ENCODE data around the gene BEAN1.
A peak's percentile ranks its signal among the peaks of the same experiment; 100 is the strongest.

Gene BEAN1

DNA sequence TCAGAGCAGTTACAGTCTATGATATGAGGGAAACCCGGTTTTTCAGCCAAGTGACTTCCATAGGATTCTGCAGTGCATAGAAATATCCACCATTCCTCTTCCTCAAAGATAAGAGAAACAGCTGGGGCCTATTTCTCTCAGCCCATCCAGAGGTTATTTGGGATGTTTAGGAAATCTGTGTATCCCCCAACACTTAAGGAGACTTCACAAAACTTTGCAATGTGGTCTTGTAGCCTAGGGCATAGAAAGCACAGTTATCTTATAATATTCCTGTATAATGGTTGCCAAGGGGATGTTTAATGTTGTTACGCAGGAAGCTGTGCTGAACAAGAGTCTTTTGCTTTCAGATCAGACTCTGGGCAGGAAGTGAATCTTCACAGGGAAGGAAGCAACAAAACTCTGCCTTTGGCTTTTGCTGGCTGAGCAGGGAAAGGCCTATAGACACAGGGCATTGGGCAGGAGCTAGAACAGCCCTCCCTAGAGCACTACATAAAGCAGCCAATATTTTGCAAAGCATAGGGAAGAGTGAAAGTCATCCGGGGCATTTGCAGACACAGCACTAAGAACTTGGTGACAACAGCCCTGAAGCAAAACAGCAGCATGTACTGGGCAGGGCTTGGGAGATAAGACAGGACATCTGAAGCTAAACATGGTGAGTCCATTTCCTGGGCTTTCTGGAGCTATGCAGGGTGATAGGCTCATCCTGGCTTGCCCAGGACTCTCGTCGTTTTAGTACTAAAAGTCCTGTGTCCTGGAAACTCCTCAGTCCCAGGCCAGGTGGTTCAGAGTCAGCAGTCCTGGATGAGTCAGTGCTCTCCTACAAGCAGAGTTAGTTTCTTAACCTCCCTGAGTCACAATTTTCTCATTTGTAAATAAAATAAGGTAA lies 18.7 kb upstream of the BEAN1 start:
- H3K4me3 ChIP-seq (replicated peaks; ENCODE audit: insufficient read depth, low read length) = no peak overlapping the region
- H3K27me3 ChIP-seq (ENCODE audit: insufficient read depth, poor library complexity, severe bottlenecking) = peaks cover 2% of the 10 kb centered on the region
- TF ChIP-seq, protein P1, sequence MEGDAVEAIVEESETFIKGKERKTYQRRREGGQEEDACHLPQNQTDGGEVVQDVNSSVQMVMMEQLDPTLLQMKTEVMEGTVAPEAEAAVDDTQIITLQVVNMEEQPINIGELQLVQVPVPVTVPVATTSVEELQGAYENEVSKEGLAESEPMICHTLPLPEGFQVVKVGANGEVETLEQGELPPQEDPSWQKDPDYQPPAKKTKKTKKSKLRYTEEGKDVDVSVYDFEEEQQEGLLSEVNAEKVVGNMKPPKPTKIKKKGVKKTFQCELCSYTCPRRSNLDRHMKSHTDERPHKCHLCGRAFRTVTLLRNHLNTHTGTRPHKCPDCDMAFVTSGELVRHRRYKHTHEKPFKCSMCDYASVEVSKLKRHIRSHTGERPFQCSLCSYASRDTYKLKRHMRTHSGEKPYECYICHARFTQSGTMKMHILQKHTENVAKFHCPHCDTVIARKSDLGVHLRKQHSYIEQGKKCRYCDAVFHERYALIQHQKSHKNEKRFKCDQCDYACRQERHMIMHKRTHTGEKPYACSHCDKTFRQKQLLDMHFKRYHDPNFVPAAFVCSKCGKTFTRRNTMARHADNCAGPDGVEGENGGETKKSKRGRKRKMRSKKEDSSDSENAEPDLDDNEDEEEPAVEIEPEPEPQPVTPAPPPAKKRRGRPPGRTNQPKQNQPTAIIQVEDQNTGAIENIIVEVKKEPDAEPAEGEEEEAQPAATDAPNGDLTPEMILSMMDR (IDR thresholded peaks at IDR 0.05; ENCODE audit: insufficient read depth, low read length) = no peak
- TF ChIP-seq GABPA (IDR thresholded peaks at IDR 0.05; ENCODE audit: low read depth) = peak; percentile 72
- no peak for TF ChIP-seq POLR2AphosphoS5 (IDR thresholded peaks at IDR 0.05; ENCODE audit: low read depth)
- peak overlapping the region; percentile 8; the same call in 1 of the 2 replicates for H3K27ac ChIP-seq (replicated peaks)
- DNase-seq (ENCODE audit: low read depth in 1 of 2, low spot score in 1 of 2) = peak; percentile 35 to 45

DNA sequence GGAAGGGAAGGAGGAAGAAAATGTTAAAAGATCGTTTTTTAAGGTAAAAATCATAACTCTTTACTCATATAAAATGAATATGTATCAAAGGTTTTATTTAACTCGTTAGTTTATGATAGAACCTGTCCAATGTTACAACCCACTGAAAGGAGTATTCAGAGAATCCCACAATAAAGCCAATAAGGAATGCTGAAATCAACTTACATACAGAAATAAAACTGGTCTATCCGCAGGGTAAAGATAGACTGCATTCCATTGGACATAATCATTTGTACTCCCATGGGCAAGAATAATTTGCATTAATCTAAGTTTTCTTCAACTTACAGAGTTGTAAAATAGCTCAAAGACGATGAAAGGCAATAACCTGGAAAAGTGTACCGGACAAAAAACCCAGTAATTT lies 17.9 kb upstream of the BEAN1 start:
- no peak overlapping the region for H3K4me3 ChIP-seq (replicated peaks; ENCODE audit: insufficient read depth, low read length)
- no peaks in the 10 kb centered on the region for H3K27me3 ChIP-seq (ENCODE audit: insufficient read depth, poor library complexity, severe bottlenecking)
- TF ChIP-seq POLR2AphosphoS5 (IDR thresholded peaks at IDR 0.05; ENCODE audit: low read depth) (no peak), SPI1 (IDR thresholded peaks at IDR 0.05; ENCODE audit: borderline replicate concordance, low read depth) (no peak), GABPA (IDR thresholded peaks at IDR 0.05; ENCODE audit: low read depth) (no peak)
- TF ChIP-seq, protein P2, sequence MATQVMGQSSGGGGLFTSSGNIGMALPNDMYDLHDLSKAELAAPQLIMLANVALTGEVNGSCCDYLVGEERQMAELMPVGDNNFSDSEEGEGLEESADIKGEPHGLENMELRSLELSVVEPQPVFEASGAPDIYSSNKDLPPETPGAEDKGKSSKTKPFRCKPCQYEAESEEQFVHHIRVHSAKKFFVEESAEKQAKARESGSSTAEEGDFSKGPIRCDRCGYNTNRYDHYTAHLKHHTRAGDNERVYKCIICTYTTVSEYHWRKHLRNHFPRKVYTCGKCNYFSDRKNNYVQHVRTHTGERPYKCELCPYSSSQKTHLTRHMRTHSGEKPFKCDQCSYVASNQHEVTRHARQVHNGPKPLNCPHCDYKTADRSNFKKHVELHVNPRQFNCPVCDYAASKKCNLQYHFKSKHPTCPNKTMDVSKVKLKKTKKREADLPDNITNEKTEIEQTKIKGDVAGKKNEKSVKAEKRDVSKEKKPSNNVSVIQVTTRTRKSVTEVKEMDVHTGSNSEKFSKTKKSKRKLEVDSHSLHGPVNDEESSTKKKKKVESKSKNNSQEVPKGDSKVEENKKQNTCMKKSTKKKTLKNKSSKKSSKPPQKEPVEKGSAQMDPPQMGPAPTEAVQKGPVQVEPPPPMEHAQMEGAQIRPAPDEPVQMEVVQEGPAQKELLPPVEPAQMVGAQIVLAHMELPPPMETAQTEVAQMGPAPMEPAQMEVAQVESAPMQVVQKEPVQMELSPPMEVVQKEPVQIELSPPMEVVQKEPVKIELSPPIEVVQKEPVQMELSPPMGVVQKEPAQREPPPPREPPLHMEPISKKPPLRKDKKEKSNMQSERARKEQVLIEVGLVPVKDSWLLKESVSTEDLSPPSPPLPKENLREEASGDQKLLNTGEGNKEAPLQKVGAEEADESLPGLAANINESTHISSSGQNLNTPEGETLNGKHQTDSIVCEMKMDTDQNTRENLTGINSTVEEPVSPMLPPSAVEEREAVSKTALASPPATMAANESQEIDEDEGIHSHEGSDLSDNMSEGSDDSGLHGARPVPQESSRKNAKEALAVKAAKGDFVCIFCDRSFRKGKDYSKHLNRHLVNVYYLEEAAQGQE (IDR thresholded peaks at IDR 0.05; ENCODE audit: insufficient replicate concordance, low read depth) = no peak
- TF ChIP-seq, protein P1 (IDR thresholded peaks at IDR 0.05; ENCODE audit: insufficient read depth, low read length) = no peak
- no peak overlapping the region for H3K27ac ChIP-seq (replicated peaks)
- DNase-seq (ENCODE audit: low read depth in 1 of 2, low spot score in 1 of 2) = no peak

DNA sequence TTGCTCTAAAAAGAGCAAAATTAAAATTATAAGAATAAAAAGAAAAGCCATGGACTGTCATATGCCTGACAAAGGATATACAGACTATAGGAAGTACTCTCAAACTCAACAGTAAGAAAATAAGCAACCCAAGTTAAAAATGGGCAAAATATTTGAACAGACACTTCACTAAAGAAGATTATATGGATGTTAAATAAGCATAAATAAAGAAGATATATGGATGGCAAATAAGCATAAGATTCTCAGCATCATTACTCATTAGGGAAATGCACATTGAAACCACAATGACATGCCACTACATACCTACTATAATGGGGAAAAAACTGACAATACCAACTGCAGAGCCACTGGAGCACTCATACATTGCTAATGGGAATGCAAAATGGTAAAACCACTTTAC lies 14.9 kb upstream of the BEAN1 start:
- no peak overlapping the region for H3K27ac ChIP-seq (replicated peaks)
- H3K4me3 ChIP-seq (replicated peaks; ENCODE audit: insufficient read depth, low read length) = no peak overlapping the region
- no peak for DNase-seq (ENCODE audit: low read depth in 1 of 2, low spot score in 1 of 2)
- H3K27me3 ChIP-seq (ENCODE audit: insufficient read depth, poor library complexity, severe bottlenecking) = no peaks in the 10 kb centered on the region
- TF ChIP-seq, protein P2 (IDR thresholded peaks at IDR 0.05; ENCODE audit: insufficient replicate concordance, low read depth) = no peak
- TF ChIP-seq, protein P1 (IDR thresholded peaks at IDR 0.05; ENCODE audit: insufficient read depth, low read length) = no peak
- TF ChIP-seq GABPA (IDR thresholded peaks at IDR 0.05; ENCODE audit: low read depth) = no peak
- no peak for TF ChIP-seq SPI1 (IDR thresholded peaks at IDR 0.05; ENCODE audit: borderline replicate concordance, low read depth)
- TF ChIP-seq POLR2AphosphoS5 (IDR thresholded peaks at IDR 0.05; ENCODE audit: low read depth) = no peak

All from HL-60 (cell line).